Measurements from ENCODE around the gene BCAS3.

Gene BCAS3

DNA sequence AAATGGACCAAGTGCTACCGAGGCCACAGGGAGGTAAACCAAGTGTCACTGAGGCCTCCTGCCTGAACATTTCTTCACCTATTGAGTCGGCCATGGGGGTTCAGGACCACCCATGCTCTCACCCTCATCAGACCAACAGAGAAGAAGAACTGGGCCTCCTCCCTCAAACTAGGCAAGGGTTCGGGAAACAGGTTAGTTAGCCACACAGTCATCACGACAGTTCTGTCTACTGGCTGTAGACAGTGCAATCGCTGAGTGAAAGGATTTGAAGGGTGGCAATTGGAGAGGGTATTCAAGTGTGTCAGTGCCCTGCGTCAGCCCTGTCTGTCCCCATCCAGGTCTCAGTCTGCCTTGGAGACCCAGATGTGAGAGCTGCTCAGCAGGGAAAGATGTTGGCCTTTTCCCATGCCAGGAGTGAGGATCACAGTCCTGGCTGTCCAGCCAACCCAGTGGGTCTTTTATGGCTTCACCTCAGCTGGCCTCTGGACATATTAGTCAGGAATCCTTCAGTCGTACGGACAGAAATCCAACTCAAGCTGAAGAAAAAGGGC lies 741.9 kb downstream of the BCAS3 start:
- H3K4me3 ChIP-seq (ENCODE audit: low read depth, low read length): no peak overlapping the region
- TF ChIP-seq CTCF (IDR thresholded peaks at IDR 0.05; ENCODE audit: low read depth, low read length, missing control alignments): no peak
- no peak for DNase-seq (ENCODE audit: low read depth)
- in situ Hi-C loops (cut with HindIII; ENCODE audit: low sequenced_read_pairs): loop anchor here (10.0 kb wide), 1 partner anchor 135 kb away; no protein-coding TSS in a partner anchor

DNA sequence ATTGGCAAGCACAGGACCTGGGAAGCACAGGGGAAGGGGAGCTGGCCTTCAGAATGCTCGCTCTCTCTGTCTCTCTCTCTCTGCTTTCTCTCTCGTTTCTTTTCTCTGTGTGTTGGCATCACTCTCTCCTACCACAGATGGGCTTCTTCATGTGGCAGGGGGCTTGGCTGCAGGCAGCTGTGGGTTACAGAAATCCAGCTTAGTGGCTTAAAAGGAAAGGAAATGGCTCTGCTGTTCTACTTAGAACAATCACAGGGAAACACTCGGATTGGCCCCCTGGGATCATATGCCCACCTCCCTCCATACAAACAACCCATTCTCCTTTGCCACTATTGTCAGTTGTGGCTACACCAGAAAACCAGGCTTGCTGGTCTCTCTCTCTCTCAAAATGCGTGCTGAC lies 742.4 kb downstream of the BCAS3 start:
- no peak for DNase-seq (ENCODE audit: low read depth)
- H3K4me3 ChIP-seq (ENCODE audit: low read depth, low read length): no peak overlapping the region
- TF ChIP-seq CTCF (IDR thresholded peaks at IDR 0.05; ENCODE audit: low read depth, low read length, missing control alignments): no peak
- in situ Hi-C loops (cut with HindIII; ENCODE audit: low sequenced_read_pairs): loop anchor here (10.0 kb wide), 1 partner anchor 135 kb away; no protein-coding TSS in a partner anchor

DNA sequence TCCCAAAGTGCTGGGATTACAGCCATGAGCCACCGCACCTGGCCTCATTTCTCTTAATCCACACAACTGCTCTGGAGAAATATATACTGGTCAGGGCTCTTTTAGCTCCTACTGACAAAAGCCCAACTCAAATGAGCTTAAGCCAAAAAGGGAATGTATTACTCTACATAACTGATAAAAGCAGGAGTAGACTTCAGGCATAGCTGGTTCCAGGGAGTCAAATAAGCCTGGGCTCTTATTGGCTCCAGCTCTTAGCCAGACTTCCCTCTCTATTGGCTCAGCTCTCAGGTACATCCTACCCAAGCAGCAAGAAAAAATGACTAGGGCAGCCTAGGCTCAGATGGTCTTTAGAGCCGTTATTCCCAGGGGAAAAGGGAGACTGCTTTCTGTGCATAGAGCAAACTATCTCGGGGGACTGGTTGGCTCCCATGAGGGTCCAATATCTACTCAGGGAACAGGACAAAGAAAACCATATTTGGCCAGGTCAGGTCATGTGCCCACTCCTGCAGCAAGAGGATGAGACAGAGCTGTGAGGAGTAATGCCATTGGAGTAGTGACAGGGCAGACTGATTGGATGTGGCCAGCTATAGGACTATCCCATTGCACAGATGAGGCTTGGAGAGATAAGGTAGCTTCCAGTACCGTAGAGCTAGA lies 743.2 kb downstream of the BCAS3 start:
- in situ Hi-C loops (cut with HindIII; ENCODE audit: low sequenced_read_pairs): loop anchor here (10.0 kb wide), 1 partner anchor 134 kb away; no protein-coding TSS in a partner anchor
- no peak for DNase-seq (ENCODE audit: low read depth)
- no peak overlapping the region for H3K4me3 ChIP-seq (ENCODE audit: low read depth, low read length)
- no peak for TF ChIP-seq CTCF (IDR thresholded peaks at IDR 0.05; ENCODE audit: low read depth, low read length, missing control alignments)

DNA sequence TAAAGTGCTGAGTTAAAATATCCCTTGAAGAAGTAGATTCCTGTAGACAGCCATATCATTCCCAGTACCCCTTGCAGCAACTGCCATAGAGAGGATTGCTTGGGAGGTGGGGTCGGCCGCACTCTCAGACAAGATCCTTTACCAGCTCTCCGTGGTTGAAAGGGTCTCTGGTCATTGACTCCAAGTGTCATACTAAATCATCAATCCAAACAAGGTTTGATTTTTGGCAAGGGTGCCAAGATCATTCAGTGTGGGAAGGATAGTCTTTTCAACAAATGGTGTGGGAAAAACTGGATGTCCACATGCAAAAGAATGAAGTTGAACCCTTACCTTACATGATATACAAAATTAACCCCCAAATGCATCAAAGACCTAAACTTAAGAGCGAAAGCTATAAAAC lies 743.8 kb downstream of the BCAS3 start:
- TF ChIP-seq CTCF (IDR thresholded peaks at IDR 0.05; ENCODE audit: low read depth, low read length, missing control alignments): no peak
- H3K4me3 ChIP-seq (ENCODE audit: low read depth, low read length): no peak overlapping the region
- no peak for DNase-seq (ENCODE audit: low read depth)
- in situ Hi-C loops (cut with HindIII; ENCODE audit: low sequenced_read_pairs): loop anchor here (10.0 kb wide), 1 partner anchor 133 kb away; no protein-coding TSS in a partner anchor

DNA sequence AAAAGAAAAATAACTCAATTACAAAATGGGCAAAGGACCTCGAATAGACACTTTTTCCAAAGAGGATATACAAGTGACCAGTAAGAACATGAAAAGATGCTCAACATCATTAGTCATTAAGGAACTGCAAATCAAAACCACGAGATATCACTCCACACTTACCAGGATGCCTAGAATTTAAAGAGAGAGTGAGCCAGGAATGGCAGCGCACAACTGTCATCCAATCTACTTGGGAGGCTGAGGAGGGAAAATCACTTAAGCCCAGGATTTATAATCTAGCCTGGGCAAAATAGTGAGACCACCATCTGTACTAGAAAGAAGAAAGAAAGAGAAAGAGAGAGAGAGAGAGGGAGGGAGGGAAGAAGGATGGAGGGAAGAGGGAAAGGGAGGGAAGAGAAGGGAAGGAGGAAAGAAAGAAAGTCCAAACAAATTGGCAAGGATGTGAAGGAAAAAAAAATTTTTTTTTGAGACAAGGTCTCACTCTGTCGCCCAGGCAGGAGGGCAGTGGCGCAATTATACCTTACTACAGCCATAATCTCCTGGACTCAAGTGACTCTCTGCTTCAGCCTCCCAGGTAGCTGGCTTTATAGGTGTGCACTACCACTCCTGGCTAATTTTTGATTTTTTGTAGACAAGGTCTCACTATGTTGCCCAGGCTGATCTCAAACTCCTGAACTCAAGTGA lies 744.6 kb downstream of the BCAS3 start:
- no peak overlapping the region for H3K4me3 ChIP-seq (ENCODE audit: low read depth, low read length)
- in situ Hi-C loops (cut with HindIII; ENCODE audit: low sequenced_read_pairs): loop anchor here (10.0 kb wide), 1 partner anchor 133 kb away; no protein-coding TSS in a partner anchor
- DNase-seq (ENCODE audit: low read depth): no peak
- no peak for TF ChIP-seq CTCF (IDR thresholded peaks at IDR 0.05; ENCODE audit: low read depth, low read length, missing control alignments)

GRCh38 chr17:61422869-61423268 lies 745.2 kb downstream of the BCAS3 start:
- in situ Hi-C loops (cut with HindIII; ENCODE audit: low sequenced_read_pairs): loop anchor here (10.0 kb wide), 1 partner anchor 132 kb away; no protein-coding TSS in a partner anchor
- no peak overlapping the region for H3K4me3 ChIP-seq (ENCODE audit: low read depth, low read length)
- DNase-seq (ENCODE audit: low read depth): no peak
- TF ChIP-seq CTCF (IDR thresholded peaks at IDR 0.05; ENCODE audit: low read depth, low read length, missing control alignments): no peak

All from astrocyte of the cerebellum (primary cell).